Breast epithelium (tissue), 4 donors: ENCODE results near the gene MT1X. TPM values are rescaled to one million over a fixed set of nuclear protein-coding genes. Genes with fewer than 3 reads are reported as not detected.

Experiments used
- DNase-seq, 2 donors: peaks; one replicate each; pipeline ENCODE4 v3.0.0-alpha.2; 2019; ENCODE audit warnings: low spot score in 2 of 2
- H3K27ac ChIP-seq, 2 donors: fragments of 200-600 bp; sonication (generic) in 1 of 2; one replicate each; pipeline ENCODE4 v1.5.1; 2016 to 2019; ENCODE audit warnings: mild to moderate bottlenecking in 1 of 2
- H3K27me3 ChIP-seq, 2 donors: fragments of 200-600 bp; sonication (generic) in 1 of 2; one replicate each; pipeline versions ENCODE4 v1.5.1 to v1.6.0; 2017 to 2019; ENCODE audit warnings: control low read depth in 1 of 2, mild to moderate bottlenecking in 1 of 2
- H3K36me3 ChIP-seq: fragments of 200-600 bp; one replicate; pipeline ENCODE4 v1.5.1; 2019
- H3K4me1 ChIP-seq, 2 donors: fragments of 200-600 bp; sonication (generic); one replicate each; pipeline ENCODE4 v1.5.1; 2016 to 2019; ENCODE audit warnings: control low read depth in 1 of 2
- H3K4me3 ChIP-seq, 3 donors: fragments of 200-600 bp; sonication (generic); 1 replicate in 2 of 3; 2 replicates in 1 of 3; pipeline ENCODE4 v1.5.1; 2016 to 2019; ENCODE audit warnings: mild to moderate bottlenecking in 3 of 3, moderate library complexity in 2 of 3
- H3K9me3 ChIP-seq, 2 donors: fragments of 200-600 bp; sonication (generic) in 1 of 2; one replicate each; pipeline ENCODE4 v1.5.1; 2016 to 2019; ENCODE audit warnings: control low read depth in 1 of 2
- POLR2A ChIP-seq: fragments of 450-650 bp; IDR thresholded peaks from one replicate; pipeline ENCODE4 v1.6.1; 2016; ENCODE audit warnings: antibody characterized with exemption, mild to moderate bottlenecking, moderate library complexity
- POLR2AphosphoS5 ChIP-seq, 3 donors: sonication (generic); formaldehyde crosslinking; IDR thresholded peaks; one replicate each; pipeline ENCODE4 v1.6.1; 2017; ENCODE audit warnings: antibody characterized with exemption in 3 of 3
- intact Hi-C: fragments of 100-400 bp; cut with DNase I; formaldehyde crosslinking; loops from one replicate; pipeline ENCODE4 v1.15.1; 2023; ENCODE audit warnings: low total_unique reads
- total RNA-seq, 3 donors: library from RNA; depleted of rRNA; stranded (reverse); fragments of >200 nt; gene quantifications; one replicate each; pipeline ENCODE4 v1.1.0, GENCODE V29; 2016
- TF ChIP-seq, protein P1 (sequence below), 3 donors: fragments of 450-650 bp; IDR thresholded peaks; one replicate each; pipeline ENCODE4 v1.5.1; 2016 to 2017; ENCODE audit warnings: antibody characterized with exemption in 3 of 3, mild to moderate bottlenecking in 3 of 3, moderate library complexity in 3 of 3

MT1X gene
- total RNA-seq, 3 donors from 2014 or later: 2,679 to 5,417 (median 3,885) TPM

- intact Hi-C loops: no loop called here
- Histone ChIP-seq H3K36me3 (no peaks in the 10 kb centered on the region), H3K27me3 (no peaks in the 10 kb centered on the region), H3K4me1 (peaks cover 0 to 5% of the 10 kb centered on the region in 2 donors), H3K9me3 (no peaks in the 10 kb centered on the region), H3K4me3 (no peak overlapping the region), H3K27ac (no peak overlapping the region)
- DNase-seq: no peak
- no peak for TF ChIP-seq POLR2AphosphoS5 (IDR thresholded peaks at IDR 0.05)
- TF ChIP-seq POLR2A: no peak
- TF ChIP-seq, protein P1, sequence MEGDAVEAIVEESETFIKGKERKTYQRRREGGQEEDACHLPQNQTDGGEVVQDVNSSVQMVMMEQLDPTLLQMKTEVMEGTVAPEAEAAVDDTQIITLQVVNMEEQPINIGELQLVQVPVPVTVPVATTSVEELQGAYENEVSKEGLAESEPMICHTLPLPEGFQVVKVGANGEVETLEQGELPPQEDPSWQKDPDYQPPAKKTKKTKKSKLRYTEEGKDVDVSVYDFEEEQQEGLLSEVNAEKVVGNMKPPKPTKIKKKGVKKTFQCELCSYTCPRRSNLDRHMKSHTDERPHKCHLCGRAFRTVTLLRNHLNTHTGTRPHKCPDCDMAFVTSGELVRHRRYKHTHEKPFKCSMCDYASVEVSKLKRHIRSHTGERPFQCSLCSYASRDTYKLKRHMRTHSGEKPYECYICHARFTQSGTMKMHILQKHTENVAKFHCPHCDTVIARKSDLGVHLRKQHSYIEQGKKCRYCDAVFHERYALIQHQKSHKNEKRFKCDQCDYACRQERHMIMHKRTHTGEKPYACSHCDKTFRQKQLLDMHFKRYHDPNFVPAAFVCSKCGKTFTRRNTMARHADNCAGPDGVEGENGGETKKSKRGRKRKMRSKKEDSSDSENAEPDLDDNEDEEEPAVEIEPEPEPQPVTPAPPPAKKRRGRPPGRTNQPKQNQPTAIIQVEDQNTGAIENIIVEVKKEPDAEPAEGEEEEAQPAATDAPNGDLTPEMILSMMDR (IDR thresholded peaks at IDR 0.05): no peak
Measured at GRCh38 chr16:56688762-56689161, 6.5 kb downstream of the MT1X start.

GRCh38 chr16:56689171-56689570, 6.9 kb downstream of the MT1X start:
- TF ChIP-seq POLR2A (no peak), POLR2AphosphoS5 (IDR thresholded peaks at IDR 0.05) (no peak)
- TF ChIP-seq, protein P1 (IDR thresholded peaks at IDR 0.05): no peak
- DNase-seq: no peak
- Histone ChIP-seq H3K36me3 (no peaks in the 10 kb centered on the region), H3K27ac (peak overlapping the region in 1 of 2 donors; percentile 43), H3K9me3 (no peaks in the 10 kb centered on the region), H3K27me3 (no peaks in the 10 kb centered on the region), H3K4me3 (no peak overlapping the region), H3K4me1 (peaks cover 0 to 5% of the 10 kb centered on the region in 2 donors)
- intact Hi-C loops: no loop called here

DNA sequence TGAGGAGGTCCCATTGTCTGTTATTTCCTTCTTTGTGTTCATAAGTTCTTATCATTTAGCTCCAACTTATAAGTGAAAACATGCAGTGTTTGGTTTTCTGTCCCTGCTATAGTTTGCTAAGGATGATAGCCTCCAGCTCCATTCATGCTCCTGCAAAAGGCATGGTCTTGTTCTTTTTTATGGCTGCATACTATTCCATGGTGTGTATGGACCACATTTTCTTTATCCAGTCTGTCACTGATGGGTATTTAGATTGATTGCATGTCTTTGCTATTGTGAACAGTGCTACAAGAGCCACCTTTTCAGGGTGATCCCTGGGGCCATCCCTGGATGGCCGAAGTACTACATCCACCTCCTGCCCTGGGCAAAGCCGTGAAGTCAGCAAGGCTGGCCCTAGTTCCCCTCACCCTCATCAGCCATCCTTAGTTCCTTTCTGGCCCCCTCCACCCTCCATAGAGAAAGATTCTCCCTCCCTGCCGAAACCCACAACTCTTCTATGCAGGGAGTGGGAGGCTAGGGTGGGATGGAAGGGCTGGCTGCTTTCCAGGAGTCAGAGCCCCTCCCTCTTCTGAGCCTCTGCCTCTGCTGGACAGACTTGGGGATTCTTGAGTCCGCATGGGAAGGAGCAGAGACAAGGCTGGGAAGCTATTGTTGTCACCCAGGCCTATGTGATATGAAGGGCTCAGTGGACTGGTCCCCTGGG, 8.3 kb downstream of the MT1X start:
- H3K4me1 ChIP-seq: peaks cover 0 to 5% of the 10 kb centered on the region in 2 donors
- no peaks in the 10 kb centered on the region for H3K36me3 ChIP-seq
- no peak overlapping the region for H3K4me3 ChIP-seq
- H3K9me3 ChIP-seq: no peaks in the 10 kb centered on the region
- intact Hi-C loops: no loop called here
- peak overlapping the region in 1 of 2 donors; percentile 13 for H3K27ac ChIP-seq
- no peak for TF ChIP-seq POLR2AphosphoS5 (IDR thresholded peaks at IDR 0.05)
- H3K27me3 ChIP-seq: no peaks in the 10 kb centered on the region
- DNase-seq: no peak

DNA sequence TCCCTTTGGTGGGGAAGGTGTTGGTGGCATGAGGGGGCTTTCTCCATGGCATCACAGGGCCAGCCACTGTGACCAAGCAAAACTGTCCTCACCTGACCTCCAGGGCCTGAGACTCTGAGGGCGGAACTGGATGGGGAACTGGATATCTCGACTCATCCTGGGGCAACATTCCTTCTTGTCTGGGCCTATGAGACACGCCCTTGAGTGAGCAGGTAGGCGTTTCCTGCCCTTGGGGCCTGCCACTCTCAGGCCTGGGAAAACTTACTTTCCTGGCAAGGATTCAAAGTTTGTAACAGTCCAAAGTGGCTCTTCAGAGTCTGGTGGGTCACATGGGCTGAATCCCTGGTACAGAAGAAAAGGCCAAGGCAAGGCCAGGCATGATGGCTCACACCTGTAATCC, 9.6 kb downstream of the MT1X start:
- Histone ChIP-seq H3K27me3 (no peaks in the 10 kb centered on the region), H3K36me3 (no peaks in the 10 kb centered on the region), H3K4me3 (no peak overlapping the region), H3K9me3 (no peaks in the 10 kb centered on the region), H3K27ac (peak overlapping the region; percentile 58 to 64), H3K4me1 (no peaks in the 10 kb centered on the region)
- peak; percentile 79 to 90 for DNase-seq
- intact Hi-C loops: no loop called here
- peak in 1 of 3 donors; percentile 62 for TF ChIP-seq POLR2AphosphoS5 (IDR thresholded peaks at IDR 0.05)
- TF ChIP-seq POLR2A: no peak

DNA sequence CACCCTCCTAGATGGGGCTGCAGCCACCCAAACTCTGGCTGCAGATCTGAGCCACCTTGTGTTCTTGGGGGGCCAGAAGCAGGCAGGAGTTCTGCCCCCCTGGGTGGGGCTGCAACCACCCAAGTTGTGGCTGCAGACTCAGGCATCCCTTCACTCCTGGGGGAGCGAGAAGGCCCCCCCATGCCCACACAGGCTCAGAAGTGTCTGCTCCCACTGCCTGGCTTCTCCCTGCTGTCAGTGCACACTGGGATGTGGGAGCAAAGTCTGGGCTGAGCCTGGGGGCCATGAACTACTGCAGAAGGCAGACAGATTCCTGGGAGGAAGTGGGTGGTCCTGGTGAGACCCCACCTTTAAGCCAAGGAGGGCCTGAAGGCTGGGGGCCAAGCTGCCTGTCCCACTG, 13.0 kb downstream of the MT1X start:
- H3K4me3 ChIP-seq: no peak overlapping the region
- intact Hi-C loops: no loop called here
- H3K27me3 ChIP-seq: no peaks in the 10 kb centered on the region
- H3K36me3 ChIP-seq: no peaks in the 10 kb centered on the region
- DNase-seq: no peak
- no peak overlapping the region for H3K27ac ChIP-seq
- H3K9me3 ChIP-seq: no peaks in the 10 kb centered on the region
- H3K4me1 ChIP-seq: no peaks in the 10 kb centered on the region
- TF ChIP-seq, protein P1 (IDR thresholded peaks at IDR 0.05): no peak
- no peak for TF ChIP-seq POLR2AphosphoS5 (IDR thresholded peaks at IDR 0.05)
- no peak for TF ChIP-seq POLR2A

- no peaks in the 10 kb centered on the region for H3K27me3 ChIP-seq
- no peaks in the 10 kb centered on the region for H3K4me1 ChIP-seq
- H3K27ac ChIP-seq: no peak overlapping the region
- intact Hi-C loops: no loop called here
- H3K4me3 ChIP-seq: no peak overlapping the region
- no peaks in the 10 kb centered on the region for H3K36me3 ChIP-seq
- TF ChIP-seq POLR2AphosphoS5 (IDR thresholded peaks at IDR 0.05): no peak
- TF ChIP-seq POLR2A: no peak
- TF ChIP-seq, protein P1 (IDR thresholded peaks at IDR 0.05): no peak
- H3K9me3 ChIP-seq: no peaks in the 10 kb centered on the region
- DNase-seq: no peak
Measured at GRCh38 chr16:56697456-56698155, 15.3 kb downstream of the MT1X start.
